HepG2 (cell line): ENCODE measurements around the gene MYL9. TPM values are rescaled to one million over a fixed set of nuclear protein-coding genes. Genes with fewer than 3 reads are reported as not detected.

ENCODE experiments used
- GZF1 ChIP-seq: sonication (generic); formaldehyde crosslinking; IDR thresholded peaks from 2 replicates; pipeline ENCODE4 v1.5.1; 2020; ENCODE audit warnings: mild to moderate bottlenecking, missing genetic modification reagents
- HMGA1 ChIP-seq: sonication (generic); formaldehyde crosslinking; conservative IDR thresholded peaks from 2 replicates; pipeline ENCODE4 v1.4.0; 2020; ENCODE audit warnings: missing genetic modification reagents
- SOX6 ChIP-seq, 2 experiments: fragments of 450-650 bp in 1 of 2; sonication (generic) in 1 of 2; formaldehyde crosslinking in 1 of 2; IDR thresholded peaks; 2 replicates each; pipeline versions ENCODE4 v1.4.0 to v1.6.1; 2017 to 2020; ENCODE audit warnings: antibody characterized with exemption in 1 of 2, mild to moderate bottlenecking in 1 of 2, missing genetic modification reagents in 1 of 2
- ZNF263 ChIP-seq: sonication (generic); formaldehyde crosslinking; IDR thresholded peaks from 2 replicates; pipeline ENCODE4 v1.4.0; 2020; ENCODE audit warnings: missing genetic modification reagents
- ZNF430 ChIP-seq: sonication (generic); formaldehyde crosslinking; IDR thresholded peaks from 2 replicates; pipeline ENCODE4 v1.9.0; 2021; ENCODE audit warnings: mild to moderate bottlenecking, missing genetic modification reagents
- ZNF501 ChIP-seq: sonication (generic); formaldehyde crosslinking; IDR thresholded peaks from 2 replicates; pipeline ENCODE4 v1.5.1; 2020; ENCODE audit warnings: mild to moderate bottlenecking, moderate library complexity, missing genetic modification reagents
- ZSCAN22 ChIP-seq: sonication (generic); formaldehyde crosslinking; IDR thresholded peaks from 2 replicates; pipeline ENCODE4 v1.4.0; 2020; ENCODE audit warnings: mild to moderate bottlenecking, missing genetic modification reagents
- polyA plus RNA-seq, 8 experiments: library from polyadenylated mRNA; depleted of rRNA in 3 of 8; stranded (reverse) in 7 of 8; unstranded in 1 of 8; fragments of >200 nt; fragmentation: Illumina TruSeq in 4 of 8; extraction: Trizol in 4 of 8; gene quantifications; 2 replicates each; pipeline versions ENCODE4 v1.2.1 to v1.2.3, GENCODE V29; 2011 to 2016; ENCODE audit warnings: low read depth in 4 of 8, missing spikeins in 1 of 8, mixed read lengths in 1 of 8; ENCODE audit not compliant: insufficient read depth in 1 of 8
- total RNA-seq, 5 experiments: library from RNA; depleted of rRNA; stranded (reverse); fragments of >200 nt; fragmentation: Illumina TruSeq; extraction: Trizol; gene quantifications; 2 replicates each; pipeline ENCODE4 v1.2.3, GENCODE V29; 2016; ENCODE audit warnings: low read depth in 1 of 5
- TF ChIP-seq, protein P1 (sequence below): sonication (generic); formaldehyde crosslinking; IDR thresholded peaks from 2 replicates; pipeline ENCODE4 v1.8.0; 2022; ENCODE audit warnings: missing genetic modification reagents, mild to moderate bottlenecking, borderline replicate concordance
- TF ChIP-seq, protein P2 (sequence below), 2 experiments: sonication (generic) in 1 of 2; formaldehyde crosslinking in 1 of 2; IDR thresholded peaks; 2 replicates each; pipeline versions ENCODE4 v1.4.0 to v1.6.1; 2018 to 2020; ENCODE audit warnings: missing genetic modification reagents in 2 of 2, borderline replicate concordance in 1 of 2, low read depth in 1 of 2, mild to moderate bottlenecking in 1 of 2, missing biosample characterization in 1 of 2
- TF ChIP-seq, protein P3 (sequence below): sonication (generic); formaldehyde crosslinking; IDR thresholded peaks from 2 replicates; pipeline ENCODE4 v1.5.1; 2020; ENCODE audit warnings: missing genetic modification reagents, mild to moderate bottlenecking, borderline replicate concordance
- TF ChIP-seq, protein P4 (sequence below), 2 experiments: fragments of 450-650 bp in 1 of 2; sonication (generic) in 1 of 2; formaldehyde crosslinking in 1 of 2; IDR thresholded peaks; 2 replicates each; pipeline versions ENCODE4 v1.6.1 to v1.8.0; 2016 to 2022; ENCODE audit warnings: antibody characterized with exemption in 1 of 2, mild to moderate bottlenecking in 1 of 2, missing genetic modification reagents in 1 of 2
- TF ChIP-seq, protein P5 (sequence below): sonication (generic); formaldehyde crosslinking; IDR thresholded peaks from 2 replicates; pipeline ENCODE4 v1.8.0; 2022; ENCODE audit warnings: mild to moderate bottlenecking, missing genetic modification reagents, moderate library complexity

Gene MYL9
- total and polyA plus RNA-seq, 2 of the 13 experiments (the other 11 are each of a cell fraction or from before 2014, with no cell fraction given), result 0.87 to 2.2 TPM

DNA sequence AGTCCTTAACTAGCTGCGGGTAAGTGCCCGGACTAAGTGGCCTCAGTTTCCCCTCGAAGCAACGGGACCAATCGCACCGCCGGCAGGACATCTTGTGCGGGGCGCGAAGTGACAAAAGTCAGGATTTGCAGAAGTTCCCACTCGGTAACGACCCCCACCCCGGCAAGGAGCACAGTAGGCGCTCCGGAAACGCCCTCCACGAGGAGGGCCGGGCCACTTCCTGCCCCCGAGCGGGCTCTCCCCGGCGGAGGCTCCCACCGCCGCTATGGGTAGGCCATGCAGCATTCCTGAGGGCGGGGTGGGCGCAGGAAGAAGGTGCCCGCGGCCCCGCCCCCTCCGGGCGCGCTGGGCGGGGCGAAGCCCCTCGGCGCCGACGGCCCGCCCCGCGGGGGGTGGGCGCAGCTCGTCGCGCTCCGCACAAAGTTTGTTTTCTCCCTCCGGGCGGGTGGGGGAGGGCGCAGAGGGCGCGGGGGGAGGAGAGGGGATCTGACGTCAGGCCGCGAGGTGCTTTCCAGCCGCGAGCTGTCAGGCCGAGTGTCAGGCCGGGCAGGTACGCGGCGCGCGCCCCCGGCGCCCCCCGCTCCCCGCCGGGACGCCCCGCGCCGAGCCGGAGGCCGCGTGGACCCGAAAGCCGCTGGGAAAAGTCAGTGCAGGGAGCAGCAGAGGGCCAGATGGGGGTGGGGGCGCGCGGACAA is 31.9 kb downstream of the MYL9 start, which contains the start of gene TGIF2 (continued):
- TF ChIP-seq, protein P1, sequence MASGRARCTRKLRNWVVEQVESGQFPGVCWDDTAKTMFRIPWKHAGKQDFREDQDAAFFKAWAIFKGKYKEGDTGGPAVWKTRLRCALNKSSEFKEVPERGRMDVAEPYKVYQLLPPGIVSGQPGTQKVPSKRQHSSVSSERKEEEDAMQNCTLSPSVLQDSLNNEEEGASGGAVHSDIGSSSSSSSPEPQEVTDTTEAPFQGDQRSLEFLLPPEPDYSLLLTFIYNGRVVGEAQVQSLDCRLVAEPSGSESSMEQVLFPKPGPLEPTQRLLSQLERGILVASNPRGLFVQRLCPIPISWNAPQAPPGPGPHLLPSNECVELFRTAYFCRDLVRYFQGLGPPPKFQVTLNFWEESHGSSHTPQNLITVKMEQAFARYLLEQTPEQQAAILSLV, result peak; percentile 98; the same call in 1 of the 2 replicates
- TF ChIP-seq, protein P2, sequence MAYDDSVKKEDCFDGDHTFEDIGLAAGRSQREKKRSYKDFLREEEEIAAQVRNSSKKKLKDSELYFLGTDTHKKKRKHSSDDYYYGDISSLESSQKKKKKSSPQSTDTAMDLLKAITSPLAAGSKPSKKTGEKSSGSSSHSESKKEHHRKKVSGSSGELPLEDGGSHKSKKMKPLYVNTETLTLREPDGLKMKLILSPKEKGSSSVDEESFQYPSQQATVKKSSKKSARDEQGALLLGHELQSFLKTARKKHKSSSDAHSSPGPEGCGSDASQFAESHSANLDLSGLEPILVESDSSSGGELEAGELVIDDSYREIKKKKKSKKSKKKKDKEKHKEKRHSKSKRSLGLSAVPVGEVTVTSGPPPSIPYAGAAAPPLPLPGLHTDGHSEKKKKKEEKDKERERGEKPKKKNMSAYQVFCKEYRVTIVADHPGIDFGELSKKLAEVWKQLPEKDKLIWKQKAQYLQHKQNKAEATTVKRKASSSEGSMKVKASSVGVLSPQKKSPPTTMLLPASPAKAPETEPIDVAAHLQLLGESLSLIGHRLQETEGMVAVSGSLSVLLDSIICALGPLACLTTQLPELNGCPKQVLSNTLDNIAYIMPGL (CRISPR knock-in tag; IDR thresholded peaks at IDR 0.05; ENCODE audit: borderline replicate concordance in 1 of 2, low read depth in 1 of 2), result peak in 1 of 2 experiments; percentile 76; a peak in 3 of 4 replicates
- TF ChIP-seq ZNF263 (CRISPR knock-in tag), result peak; percentile 73
- peak; percentile 97 for TF ChIP-seq ZNF430 (CRISPR knock-in tag)
- TF ChIP-seq, protein P3, sequence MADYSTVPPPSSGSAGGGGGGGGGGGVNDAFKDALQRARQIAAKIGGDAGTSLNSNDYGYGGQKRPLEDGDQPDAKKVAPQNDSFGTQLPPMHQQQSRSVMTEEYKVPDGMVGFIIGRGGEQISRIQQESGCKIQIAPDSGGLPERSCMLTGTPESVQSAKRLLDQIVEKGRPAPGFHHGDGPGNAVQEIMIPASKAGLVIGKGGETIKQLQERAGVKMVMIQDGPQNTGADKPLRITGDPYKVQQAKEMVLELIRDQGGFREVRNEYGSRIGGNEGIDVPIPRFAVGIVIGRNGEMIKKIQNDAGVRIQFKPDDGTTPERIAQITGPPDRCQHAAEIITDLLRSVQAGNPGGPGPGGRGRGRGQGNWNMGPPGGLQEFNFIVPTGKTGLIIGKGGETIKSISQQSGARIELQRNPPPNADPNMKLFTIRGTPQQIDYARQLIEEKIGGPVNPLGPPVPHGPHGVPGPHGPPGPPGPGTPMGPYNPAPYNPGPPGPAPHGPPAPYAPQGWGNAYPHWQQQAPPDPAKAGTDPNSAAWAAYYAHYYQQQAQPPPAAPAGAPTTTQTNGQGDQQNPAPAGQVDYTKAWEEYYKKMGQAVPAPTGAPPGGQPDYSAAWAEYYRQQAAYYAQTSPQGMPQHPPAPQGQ (CRISPR knock-in tag), result 0 out of 2 replicates have a peak, but pooled peaks have one; percentile 98
- TF ChIP-seq, protein P4, sequence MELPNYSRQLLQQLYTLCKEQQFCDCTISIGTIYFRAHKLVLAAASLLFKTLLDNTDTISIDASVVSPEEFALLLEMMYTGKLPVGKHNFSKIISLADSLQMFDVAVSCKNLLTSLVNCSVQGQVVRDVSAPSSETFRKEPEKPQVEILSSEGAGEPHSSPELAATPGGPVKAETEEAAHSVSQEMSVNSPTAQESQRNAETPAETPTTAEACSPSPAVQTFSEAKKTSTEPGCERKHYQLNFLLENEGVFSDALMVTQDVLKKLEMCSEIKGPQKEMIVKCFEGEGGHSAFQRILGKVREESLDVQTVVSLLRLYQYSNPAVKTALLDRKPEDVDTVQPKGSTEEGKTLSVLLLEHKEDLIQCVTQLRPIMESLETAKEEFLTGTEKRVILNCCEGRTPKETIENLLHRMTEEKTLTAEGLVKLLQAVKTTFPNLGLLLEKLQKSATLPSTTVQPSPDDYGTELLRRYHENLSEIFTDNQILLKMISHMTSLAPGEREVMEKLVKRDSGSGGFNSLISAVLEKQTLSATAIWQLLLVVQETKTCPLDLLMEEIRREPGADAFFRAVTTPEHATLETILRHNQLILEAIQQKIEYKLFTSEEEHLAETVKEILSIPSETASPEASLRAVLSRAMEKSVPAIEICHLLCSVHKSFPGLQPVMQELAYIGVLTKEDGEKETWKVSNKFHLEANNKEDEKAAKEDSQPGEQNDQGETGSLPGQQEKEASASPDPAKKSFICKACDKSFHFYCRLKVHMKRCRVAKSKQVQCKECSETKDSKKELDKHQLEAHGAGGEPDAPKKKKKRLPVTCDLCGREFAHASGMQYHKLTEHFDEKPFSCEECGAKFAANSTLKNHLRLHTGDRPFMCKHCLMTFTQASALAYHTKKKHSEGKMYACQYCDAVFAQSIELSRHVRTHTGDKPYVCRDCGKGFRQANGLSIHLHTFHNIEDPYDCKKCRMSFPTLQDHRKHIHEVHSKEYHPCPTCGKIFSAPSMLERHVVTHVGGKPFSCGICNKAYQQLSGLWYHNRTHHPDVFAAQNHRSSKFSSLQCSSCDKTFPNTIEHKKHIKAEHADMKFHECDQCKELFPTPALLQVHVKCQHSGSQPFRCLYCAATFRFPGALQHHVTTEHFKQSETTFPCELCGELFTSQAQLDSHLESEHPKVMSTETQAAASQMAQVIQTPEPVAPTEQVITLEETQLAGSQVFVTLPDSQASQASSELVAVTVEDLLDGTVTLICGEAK (IDR thresholded peaks at IDR 0.05), result no peak
- TF ChIP-seq, protein P4 (CRISPR knock-in tag; IDR thresholded peaks at IDR 0.05), result peak; percentile 71; the same call in 1 of the 2 replicates
- TF ChIP-seq, protein P5, sequence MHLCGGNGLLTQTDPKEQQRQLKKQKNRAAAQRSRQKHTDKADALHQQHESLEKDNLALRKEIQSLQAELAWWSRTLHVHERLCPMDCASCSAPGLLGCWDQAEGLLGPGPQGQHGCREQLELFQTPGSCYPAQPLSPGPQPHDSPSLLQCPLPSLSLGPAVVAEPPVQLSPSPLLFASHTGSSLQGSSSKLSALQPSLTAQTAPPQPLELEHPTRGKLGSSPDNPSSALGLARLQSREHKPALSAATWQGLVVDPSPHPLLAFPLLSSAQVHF (CRISPR knock-in tag), result peak; percentile 30; the same call in 1 of the 2 replicates
- TF ChIP-seq ZNF501 (CRISPR knock-in tag), result peak; percentile 85
- no peak for TF ChIP-seq GZF1 (CRISPR knock-in tag)
- TF ChIP-seq SOX6 (IDR thresholded peaks at IDR 0.05), result no peak
- TF ChIP-seq SOX6 (CRISPR knock-in tag; IDR thresholded peaks at IDR 0.05), result peak; percentile 73
- no peak for TF ChIP-seq HMGA1
- TF ChIP-seq ZSCAN22 (CRISPR knock-in tag), result 0 out of 2 replicates have a peak, but pooled peaks have one; percentile 47
